Measurements from ENCODE around the gene RNU6-1.

Gene RNU6-1

GRCh38 chr15:67822537-67823313 is 17.1 kb downstream of the RNU6-1 start:
- Histone ChIP-seq H2BK120ac (ENCODE audit: low read depth, low read length) (no peak overlapping the region), H3K4me3 (ENCODE audit: low read length in 2 of 2) (peak overlapping the region in 1 of 2 donors; percentile 20), H3K9ac (ENCODE audit: low read depth, low read length, poor library complexity) (no peak overlapping the region), H3K9me3 (replicated peaks in 1 of 2; ENCODE audit: control insufficient read depth in 2 of 2, insufficient read depth in 1 of 2, low read depth in 1 of 2, low read length in 2 of 2) (peaks cover 0 to 11% of the 10 kb centered on the region in 2 donors), H2BK5ac (ENCODE audit: low read length) (peak overlapping the region; percentile 13), H3K18ac (ENCODE audit: low read length) (peak overlapping the region; percentile 28), H3K36me3 (replicated peaks in 1 of 2; ENCODE audit: control insufficient read depth in 2 of 2, insufficient read depth in 2 of 2, low read length in 2 of 2) (no peaks in the 10 kb centered on the region), H4K91ac (ENCODE audit: low read depth, low read length, poor library complexity) (no peak overlapping the region), H2AFZ (ENCODE audit: low read length) (no peak overlapping the region), H3K27me3 (ENCODE audit: control insufficient read depth in 3 of 3, insufficient read depth in 3 of 3, low read depth in 1 of 3, low read length in 3 of 3) (peaks cover 77 to 98% (median 98%) of the 10 kb centered on the region in 3 experiments), H2BK15ac (ENCODE audit: low read length) (peak overlapping the region; percentile 49), H3K4ac (ENCODE audit: low read length) (no peak overlapping the region), H3K27ac (replicated peaks; ENCODE audit: low read length) (no peak overlapping the region), H3K23ac (ENCODE audit: low read depth, low read length, poor library complexity) (peak overlapping the region; percentile 55), H3K14ac (ENCODE audit: low read length) (no peak overlapping the region), H3K79me1 (ENCODE audit: low read depth, low read length) (peaks cover 4% of the 10 kb centered on the region), H2AK5ac (ENCODE audit: low read depth, low read length) (no peak overlapping the region), H3K4me1 (ENCODE audit: control insufficient read depth in 2 of 2, insufficient read depth in 1 of 2, low read depth in 1 of 2, low read length in 2 of 2) (peaks cover 5 to 20% of the 10 kb centered on the region in 2 donors), H3K4me2 (ENCODE audit: insufficient read depth, low read length, poor library complexity, severe bottlenecking) (peak overlapping the region; percentile 25), H4K8ac (ENCODE audit: low read depth, low read length) (no peak overlapping the region), H2BK12ac (ENCODE audit: low read length) (no peak overlapping the region)
- DNase-seq (ENCODE audit: low spot score) = no peak
- WGBS, 2 donors (ENCODE audit: extremely low coverage in 2 of 2, insufficient read length in 2 of 2, insufficient replicate concordance in 1 of 2) = no CpG with 5 or more reads among the region's 46 CpGs

- Histone ChIP-seq H3K36me3 (replicated peaks in 1 of 2; ENCODE audit: control insufficient read depth in 2 of 2, insufficient read depth in 2 of 2, low read length in 2 of 2) (no peaks in the 10 kb centered on the region), H2BK15ac (ENCODE audit: low read length) (no peak overlapping the region), H3K4ac (ENCODE audit: low read length) (no peak overlapping the region), H4K8ac (ENCODE audit: low read depth, low read length) (no peak overlapping the region), H4K91ac (ENCODE audit: low read depth, low read length, poor library complexity) (no peak overlapping the region), H2BK5ac (ENCODE audit: low read length) (peak overlapping the region; percentile 13), H3K4me2 (ENCODE audit: insufficient read depth, low read length, poor library complexity, severe bottlenecking) (no peak overlapping the region), H3K4me3 (ENCODE audit: low read length in 2 of 2) (no peak overlapping the region), H2BK120ac (ENCODE audit: low read depth, low read length) (no peak overlapping the region), H2BK12ac (ENCODE audit: low read length) (no peak overlapping the region), H3K27me3 (ENCODE audit: control insufficient read depth in 3 of 3, insufficient read depth in 3 of 3, low read depth in 1 of 3, low read length in 3 of 3) (peaks cover 71 to 97% (median 95%) of the 10 kb centered on the region in 3 experiments), H3K18ac (ENCODE audit: low read length) (no peak overlapping the region), H3K23ac (ENCODE audit: low read depth, low read length, poor library complexity) (peak overlapping the region; percentile 20), H3K14ac (ENCODE audit: low read length) (no peak overlapping the region), H3K9me3 (replicated peaks in 1 of 2; ENCODE audit: control insufficient read depth in 2 of 2, insufficient read depth in 1 of 2, low read depth in 1 of 2, low read length in 2 of 2) (peaks cover 4 to 13% of the 10 kb centered on the region in 2 donors), H2AK5ac (ENCODE audit: low read depth, low read length) (no peak overlapping the region), H3K9ac (ENCODE audit: low read depth, low read length, poor library complexity) (no peak overlapping the region), H3K79me1 (ENCODE audit: low read depth, low read length) (peaks cover 4% of the 10 kb centered on the region), H3K27ac (replicated peaks; ENCODE audit: low read length) (no peak overlapping the region), H2AFZ (ENCODE audit: low read length) (peak overlapping the region; percentile 43), H3K4me1 (ENCODE audit: control insufficient read depth in 2 of 2, insufficient read depth in 1 of 2, low read depth in 1 of 2, low read length in 2 of 2) (peaks cover 5 to 20% of the 10 kb centered on the region in 2 donors)
- WGBS, 2 donors (ENCODE audit: extremely low coverage in 2 of 2, insufficient read length in 2 of 2, insufficient replicate concordance in 1 of 2) = no CpG with 5 or more reads among the region's 43 CpGs
- DNase-seq (ENCODE audit: low spot score) = no peak
Measured at GRCh38 chr15:67821784-67822440, 17.9 kb downstream of the RNU6-1 start.

GRCh38 chr15:67820992-67821783 is 18.7 kb downstream of the RNU6-1 start:
- WGBS, 2 donors (ENCODE audit: extremely low coverage in 2 of 2, insufficient read length in 2 of 2, insufficient replicate concordance in 1 of 2) = no CpG with 5 or more reads among the region's 39 CpGs
- DNase-seq (ENCODE audit: low spot score) = no peak
- no peak overlapping the region for H3K4me3 ChIP-seq (ENCODE audit: low read length in 2 of 2)

More at GRCh38 chr15:67820992-67821783, 18.7 kb downstream of the RNU6-1 start:
- peaks cover 1% of the 10 kb centered on the region for H3K79me1 ChIP-seq (ENCODE audit: low read depth, low read length)
- no peak overlapping the region for H2BK15ac ChIP-seq (ENCODE audit: low read length)
- H3K4me1 ChIP-seq (ENCODE audit: control insufficient read depth in 2 of 2, insufficient read depth in 1 of 2, low read depth in 1 of 2, low read length in 2 of 2) = peaks cover 5 to 20% of the 10 kb centered on the region in 2 donors
- H3K27me3 ChIP-seq (ENCODE audit: control insufficient read depth in 3 of 3, insufficient read depth in 3 of 3, low read depth in 1 of 3, low read length in 3 of 3) = peaks cover 63 to 92% (median 88%) of the 10 kb centered on the region in 3 experiments
- no peak overlapping the region for H4K8ac ChIP-seq (ENCODE audit: low read depth, low read length)
- no peak overlapping the region for H3K23ac ChIP-seq (ENCODE audit: low read depth, low read length, poor library complexity)
- H2BK120ac ChIP-seq (ENCODE audit: low read depth, low read length) = no peak overlapping the region
- no peak overlapping the region for H2BK12ac ChIP-seq (ENCODE audit: low read length)
- H3K14ac ChIP-seq (ENCODE audit: low read length) = no peak overlapping the region
- H3K9ac ChIP-seq (ENCODE audit: low read depth, low read length, poor library complexity) = no peak overlapping the region
- H3K9me3 ChIP-seq (replicated peaks in 1 of 2; ENCODE audit: control insufficient read depth in 2 of 2, insufficient read depth in 1 of 2, low read depth in 1 of 2, low read length in 2 of 2) = peaks cover 9 to 13% of the 10 kb centered on the region in 2 donors
- no peak overlapping the region for H2AK5ac ChIP-seq (ENCODE audit: low read depth, low read length)
- H3K18ac ChIP-seq (ENCODE audit: low read length) = no peak overlapping the region
- no peak overlapping the region for H4K91ac ChIP-seq (ENCODE audit: low read depth, low read length, poor library complexity)
- H3K27ac ChIP-seq (replicated peaks; ENCODE audit: low read length) = no peak overlapping the region
- no peaks in the 10 kb centered on the region for H3K36me3 ChIP-seq (replicated peaks in 1 of 2; ENCODE audit: control insufficient read depth in 2 of 2, insufficient read depth in 2 of 2, low read length in 2 of 2)
- no peak overlapping the region for H3K4me2 ChIP-seq (ENCODE audit: insufficient read depth, low read length, poor library complexity, severe bottlenecking)
- H3K4ac ChIP-seq (ENCODE audit: low read length) = no peak overlapping the region
- peak overlapping the region; percentile 43 for H2AFZ ChIP-seq (ENCODE audit: low read length)
- H2BK5ac ChIP-seq (ENCODE audit: low read length) = no peak overlapping the region

Data from neuronal stem cell (in vitro differentiated cells).